Subcutaneous abdominal adipose tissue (tissue), 5 donors: ENCODE measurements around the gene CORO7.

Experiments used
- H3K27ac ChIP-seq: one replicate; pipeline ENCODE4 v1.7.0; 2013; ENCODE audit warnings: low read depth, mild to moderate bottlenecking, inconsistent platforms, low read length, moderate library complexity
- H3K27me3 ChIP-seq, 5 donors: one replicate each; pipeline ENCODE4 v1.7.0; 2013; ENCODE audit warnings: low read length in 5 of 5, inconsistent platforms in 1 of 5; ENCODE audit not compliant: control insufficient read depth in 5 of 5, insufficient read depth in 4 of 5
- H3K36me3 ChIP-seq, 5 donors: one replicate each; pipeline ENCODE4 v1.7.0; 2013; ENCODE audit warnings: low read length in 5 of 5; ENCODE audit not compliant: control insufficient read depth in 5 of 5, insufficient read depth in 5 of 5
- H3K4me1 ChIP-seq, 5 donors: one replicate each; pipeline ENCODE4 v1.7.0; 2013; ENCODE audit warnings: low read length in 5 of 5, mild to moderate bottlenecking in 3 of 5, moderate library complexity in 1 of 5; ENCODE audit not compliant: control insufficient read depth in 5 of 5, insufficient read depth in 5 of 5
- H3K4me3 ChIP-seq, 5 donors: one replicate each; pipeline ENCODE4 v1.7.0; 2013; ENCODE audit warnings: low read length in 5 of 5, low read depth in 1 of 5
- H3K9ac ChIP-seq, 5 donors: one replicate each; pipeline ENCODE4 v1.7.0; 2013; ENCODE audit warnings: low read length in 5 of 5, mild to moderate bottlenecking in 4 of 5, moderate library complexity in 3 of 5
- H3K9me3 ChIP-seq, 5 donors: one replicate each; pipeline ENCODE4 v1.7.0; 2013; ENCODE audit warnings: low read length in 5 of 5; ENCODE audit not compliant: control insufficient read depth in 5 of 5
- donor health status: healthy.
- donor health status: healthy.
- donor health status: healthy.
- donor health status: healthy.
- donor health status: healthy.

CORO7 gene

GRCh38 chr16:4372001-4372577 is 44.3 kb downstream of the CORO7 start:
- H3K4me1 ChIP-seq, result peaks cover 0 to 79% (median 67%) of the 10 kb centered on the region in 5 donors
- H3K36me3 ChIP-seq, result peaks cover 0 to 4% (median 3%) of the 10 kb centered on the region in 5 donors

GRCh38 chr16:4371357-4372000 is 44.9 kb downstream of the CORO7 start, which contains the start of gene VASN:
TSS of gene VASN (plus strand) at chr16:4371848. CDS start at chr16:4380878, 9,030 bp downstream.
- peak within 1 kb of the TSS; percentile 94 for H3K27ac ChIP-seq
- H3K36me3 ChIP-seq, result peaks cover 0 to 10% (median 4%) of the 10 kb centered on the region in 5 donors
- H3K4me1 ChIP-seq, result peaks cover 0 to 73% (median 62%) of the 10 kb centered on the region in 5 donors
- H3K9ac ChIP-seq, result peak within 1 kb of the TSS; percentile 48 to 84 (median 73)
- peak within 1 kb of the TSS; percentile 76 to 86 (median 81) for H3K4me3 ChIP-seq
- no peaks in the 10 kb centered on the region for H3K27me3 ChIP-seq
- no peaks in the 10 kb centered on the region for H3K9me3 ChIP-seq

More at GRCh38 chr16:4372001-4372577, 44.3 kb downstream of the CORO7 start:
- H3K27ac ChIP-seq, result peak overlapping the region; percentile 94
- peak overlapping the region; percentile 76 to 86 (median 81) for H3K4me3 ChIP-seq
- H3K27me3 ChIP-seq, result no peaks in the 10 kb centered on the region
- peak overlapping the region; percentile 48 to 84 (median 73) for H3K9ac ChIP-seq
- H3K9me3 ChIP-seq, result no peaks in the 10 kb centered on the region

- Histone ChIP-seq H3K9ac (peak overlapping the region in 4 of 5 donors; percentile 31 to 82 (median 56)), H3K27me3 (no peaks in the 10 kb centered on the region), H3K9me3 (no peaks in the 10 kb centered on the region), H3K4me3 (peak overlapping the region in 1 of 5 donors; percentile 36), H3K4me1 (peaks cover 0 to 66% (median 55%) of the 10 kb centered on the region in 5 donors), H3K27ac (peak overlapping the region; percentile 94), H3K36me3 (peaks cover 0 to 10% (median 4%) of the 10 kb centered on the region in 5 donors)
Observed at GRCh38 chr16:4370570-4371356, 45.6 kb downstream of the CORO7 start.

GRCh38 chr16:4370151-4370550 is 46.2 kb downstream of the CORO7 start:
- Histone ChIP-seq H3K9ac (peak overlapping the region in 3 of 5 donors; percentile 37 to 75 (median 63)), H3K9me3 (no peaks in the 10 kb centered on the region), H3K4me3 (no peak overlapping the region), H3K27ac (peak overlapping the region; percentile 94), H3K27me3 (no peaks in the 10 kb centered on the region), H3K4me1 (peaks cover 0 to 60% (median 50%) of the 10 kb centered on the region in 5 donors), H3K36me3 (peaks cover 0 to 16% (median 5%) of the 10 kb centered on the region in 5 donors)

GRCh38 chr16:4369007-4369733 is 47.2 kb downstream of the CORO7 start:
- Histone ChIP-seq H3K4me3 (no peak overlapping the region), H3K4me1 (peaks cover 0 to 50% (median 40%) of the 10 kb centered on the region in 5 donors), H3K9ac (peak overlapping the region in 1 of 5 donors; percentile 10), H3K27me3 (no peaks in the 10 kb centered on the region), H3K27ac (peak overlapping the region; percentile 94), H3K9me3 (no peaks in the 10 kb centered on the region), H3K36me3 (peaks cover 0 to 26% (median 15%) of the 10 kb centered on the region in 5 donors)

- Histone ChIP-seq H3K27ac (no peak overlapping the region), H3K9ac (no peak overlapping the region), H3K4me3 (no peak overlapping the region), H3K4me1 (peaks cover 0 to 41% (median 29%) of the 10 kb centered on the region in 5 donors), H3K9me3 (no peaks in the 10 kb centered on the region), H3K36me3 (peaks cover 0 to 37% (median 17%) of the 10 kb centered on the region in 5 donors), H3K27me3 (no peaks in the 10 kb centered on the region)
Observed at GRCh38 chr16:4367393-4367856, 49.0 kb downstream of the CORO7 start.

- H3K36me3 ChIP-seq, result peaks cover 0 to 51% (median 28%) of the 10 kb centered on the region in 5 donors
Observed at GRCh38 chr16:4366016-4366415, 50.4 kb downstream of the CORO7 start.

GRCh38 chr16:4365615-4366014 is 50.8 kb downstream of the CORO7 start:
- Histone ChIP-seq H3K27me3 (no peaks in the 10 kb centered on the region), H3K9me3 (no peaks in the 10 kb centered on the region), H3K27ac (no peak overlapping the region), H3K36me3 (peaks cover 0 to 55% (median 28%) of the 10 kb centered on the region in 5 donors), H3K4me1 (peaks cover 0 to 27% (median 17%) of the 10 kb centered on the region in 5 donors), H3K4me3 (no peak overlapping the region), H3K9ac (no peak overlapping the region)

More at GRCh38 chr16:4366016-4366415, 50.4 kb downstream of the CORO7 start:
- Histone ChIP-seq H3K27me3 (no peaks in the 10 kb centered on the region), H3K9me3 (no peaks in the 10 kb centered on the region), H3K4me3 (no peak overlapping the region), H3K9ac (no peak overlapping the region), H3K4me1 (peaks cover 0 to 31% (median 20%) of the 10 kb centered on the region in 5 donors), H3K27ac (no peak overlapping the region)

- H3K27ac ChIP-seq, result no peak overlapping the region
- H3K9me3 ChIP-seq, result no peaks in the 10 kb centered on the region
- no peak overlapping the region for H3K9ac ChIP-seq
- no peaks in the 10 kb centered on the region for H3K27me3 ChIP-seq
- no peak overlapping the region for H3K4me3 ChIP-seq
- peaks cover 0 to 60% (median 33%) of the 10 kb centered on the region in 5 donors for H3K36me3 ChIP-seq
- peaks cover 0 to 21% (median 12%) of the 10 kb centered on the region in 5 donors for H3K4me1 ChIP-seq
Observed at GRCh38 chr16:4365014-4365406, 51.4 kb downstream of the CORO7 start.
